Endodermal cell (in vitro differentiated cells): ENCODE results near the gene NXNL1. TPM values are rescaled to one million over a fixed set of nuclear protein-coding genes. Genes with fewer than 3 reads are reported as not detected.
"Not testable (repeated sequence)": the region's sequence is repeated elsewhere in the genome, so short reads cannot be mapped to it uniquely, and the experiment has no call there.

Experiments used
- DNase-seq: peaks from one replicate; pipeline ENCODE4 v3.0.0-alpha.2; 2017
- H3K27ac ChIP-seq: 2 replicates; pipeline ENCODE4 v1.5.1; 2013; ENCODE audit warnings: mild to moderate bottlenecking, low read depth, low read length, moderate library complexity
- H3K27me3 ChIP-seq: 2 replicates; pipeline ENCODE4 v1.6.1; 2013; ENCODE audit warnings: mild to moderate bottlenecking, low read length, moderate library complexity; ENCODE audit not compliant: insufficient read depth, control insufficient read depth, poor library complexity, severe bottlenecking
- H3K36me3 ChIP-seq: 2 replicates; pipeline ENCODE4 v1.7.0; 2013; ENCODE audit warnings: mild to moderate bottlenecking, low read length, moderate library complexity; ENCODE audit not compliant: control insufficient read depth, insufficient read depth
- H3K4me1 ChIP-seq: one replicate; pipeline ENCODE4 v1.7.0; 2013; ENCODE audit warnings: low read length; ENCODE audit not compliant: control insufficient read depth, insufficient read depth
- H3K4me3 ChIP-seq: 2 replicates; pipeline ENCODE4 v1.5.1; 2013; ENCODE audit warnings: mild to moderate bottlenecking, low read length, moderate library complexity
- H3K9ac ChIP-seq: 2 replicates; pipeline ENCODE4 v1.6.1; 2013; ENCODE audit warnings: mild to moderate bottlenecking, low read length, moderate library complexity; ENCODE audit not compliant: poor library complexity, severe bottlenecking; ENCODE audit errors: extremely low read depth
- H3K9me3 ChIP-seq: 2 replicates; pipeline ENCODE4 v1.6.1; 2013; ENCODE audit warnings: mild to moderate bottlenecking, low read length, moderate library complexity; ENCODE audit not compliant: control insufficient read depth
- H3K27ac Mint-ChIP-seq: 2 replicates; pipeline ENCODE4 v1.8.0; 2020; ENCODE audit warnings: mixed read lengths
- H3K27me3 Mint-ChIP-seq: 2 replicates; pipeline ENCODE4 v1.8.0; 2021; ENCODE audit warnings: mild to moderate bottlenecking, mixed read lengths; ENCODE audit not compliant: insufficient read depth
- H3K36me3 Mint-ChIP-seq: 2 replicates; pipeline ENCODE4 v1.8.0; 2020; ENCODE audit warnings: low read depth, mixed read lengths
- H3K4me1 Mint-ChIP-seq: 2 replicates; pipeline ENCODE4 v1.8.0; 2020; ENCODE audit warnings: mixed read lengths
- H3K4me3 Mint-ChIP-seq: 2 replicates; pipeline ENCODE4 v1.8.0; 2020; ENCODE audit warnings: mild to moderate bottlenecking, moderate library complexity, mixed read lengths
- H3K9me3 Mint-ChIP-seq: 2 replicates; pipeline ENCODE4 v1.8.0; 2020; ENCODE audit warnings: mild to moderate bottlenecking, mixed read lengths
- WGBS, 2 experiments: methylation state at CpG; one replicate each; pipeline versions ENCODE4 v1.1.5 to v1.1.7; 2013; ENCODE audit warnings: missing lambda C conversion rate in 2 of 2, mixed read lengths in 1 of 2; ENCODE audit not compliant: insufficient coverage in 1 of 2, insufficient read length in 1 of 2; 5-methylcytosine and 5-hydroxymethylcytosine counted together
- total RNA-seq, 2 donors: library from RNA; stranded (reverse); fragmentation: NEBNext Ultra II Directional in 1 of 2; extraction: Animal tissue kit (Norgen Biotek cat#: 25700) in 1 of 2; gene quantifications; 2 replicates in 1 of 2; 3 replicates in 1 of 2; pipeline ENCODE4 v1.2.1, GENCODE V29; 2021
- TF ChIP-seq, protein P1 (sequence below): fragments of 200-600 bp; sonication (generic); conservative IDR thresholded peaks from 2 replicates; pipeline ENCODE4 v1.5.0; 2021; ENCODE audit warnings: antibody characterized with exemption, mild to moderate bottlenecking

Gene NXNL1
- total RNA-seq, 2 donors from 2014 or later = not detected

DNA sequence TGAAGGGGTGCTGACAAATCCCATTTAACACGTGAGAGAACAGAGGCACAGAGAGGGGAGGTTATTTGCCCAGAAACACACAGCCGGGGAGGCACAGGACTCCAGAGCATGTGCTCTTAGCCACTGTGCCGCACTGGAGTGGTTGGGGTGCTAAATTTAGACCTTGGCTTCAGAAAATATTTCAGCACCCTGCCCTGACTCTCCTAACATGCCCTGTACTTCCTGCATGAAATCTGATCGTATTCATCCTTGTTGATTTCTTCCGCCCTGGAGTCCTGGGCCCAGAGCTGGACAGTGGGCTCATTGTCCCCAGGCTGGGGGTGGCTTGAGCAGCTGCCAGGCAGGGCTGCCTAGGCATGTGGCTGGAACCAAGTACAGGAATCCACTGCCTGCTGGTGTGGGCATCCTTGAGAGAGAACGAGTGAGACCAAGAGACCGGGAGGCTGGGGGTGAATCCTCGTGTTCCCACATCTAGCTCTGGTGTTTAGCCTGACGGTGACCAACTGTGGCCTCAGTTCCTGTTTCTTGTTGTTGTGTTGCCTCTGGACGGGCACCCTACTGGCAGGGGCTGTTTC lies 14.9 kb upstream of the NXNL1 start:
- no peaks in the 10 kb centered on the region for H3K9me3 Mint-ChIP-seq

DNA sequence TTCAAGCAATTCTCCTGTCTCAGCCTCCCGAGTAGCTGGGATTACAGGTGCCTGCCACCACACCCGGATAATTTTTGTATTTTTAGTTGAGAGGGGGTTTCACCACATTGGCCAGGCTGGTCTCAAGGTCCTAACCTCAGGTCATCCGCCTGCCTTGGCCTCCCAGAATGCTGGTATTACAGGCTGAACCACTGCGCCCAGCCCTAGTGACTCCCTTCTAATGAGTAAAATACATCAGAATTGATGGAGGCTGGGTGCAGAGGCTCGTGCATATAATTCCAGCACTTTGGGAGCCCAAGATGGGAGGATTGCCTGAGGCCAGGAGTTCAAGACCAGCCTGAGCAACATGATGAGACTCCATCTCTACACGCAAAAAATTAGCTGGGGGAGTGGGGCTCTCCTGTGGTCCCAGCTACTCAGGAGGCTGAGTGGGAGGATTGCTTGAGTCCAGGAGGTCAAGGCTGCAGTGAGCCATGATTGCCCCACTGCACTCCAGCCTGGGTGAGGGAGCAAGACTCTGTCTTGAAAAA lies 14.3 kb upstream of the NXNL1 start:
- peaks cover 10% of the 10 kb centered on the region for H3K27me3 Mint-ChIP-seq
- H3K4me3 Mint-ChIP-seq, H3K9me3 Mint-ChIP-seq, H3K9ac ChIP-seq, H3K36me3 ChIP-seq, H3K27ac ChIP-seq, DNase-seq, H3K36me3 Mint-ChIP-seq, H3K4me3 ChIP-seq, H3K9me3 ChIP-seq, H3K4me1 ChIP-seq, H3K27me3 ChIP-seq, H3K27ac Mint-ChIP-seq, H3K4me1 Mint-ChIP-seq: not testable (repeated sequence)
- 77 to 78% methylated on average over 3 to 6 of the region's 6 CpGs for WGBS, 2 experiments

More for the DNA sequence above, 14.9 kb upstream of the NXNL1 start:
- H3K36me3 ChIP-seq = no peaks in the 10 kb centered on the region
- H3K27me3 ChIP-seq = no peaks in the 10 kb centered on the region
- H3K27ac ChIP-seq = no peak overlapping the region
- Mint-ChIP-seq H3K4me1 (peaks cover 7% of the 10 kb centered on the region), H3K4me3 (no peak overlapping the region), H3K27me3 (peaks cover 10% of the 10 kb centered on the region), H3K36me3 (peaks cover 6% of the 10 kb centered on the region), H3K27ac (no peak overlapping the region)
- no peak overlapping the region for H3K4me3 ChIP-seq
- no peaks in the 10 kb centered on the region for H3K9me3 ChIP-seq
- H3K4me1 ChIP-seq = no peaks in the 10 kb centered on the region
- no peak for DNase-seq
- 87 to 92% methylated on average over 8 to 10 of the region's 10 CpGs for WGBS, 2 experiments
- TF ChIP-seq, protein P1, sequence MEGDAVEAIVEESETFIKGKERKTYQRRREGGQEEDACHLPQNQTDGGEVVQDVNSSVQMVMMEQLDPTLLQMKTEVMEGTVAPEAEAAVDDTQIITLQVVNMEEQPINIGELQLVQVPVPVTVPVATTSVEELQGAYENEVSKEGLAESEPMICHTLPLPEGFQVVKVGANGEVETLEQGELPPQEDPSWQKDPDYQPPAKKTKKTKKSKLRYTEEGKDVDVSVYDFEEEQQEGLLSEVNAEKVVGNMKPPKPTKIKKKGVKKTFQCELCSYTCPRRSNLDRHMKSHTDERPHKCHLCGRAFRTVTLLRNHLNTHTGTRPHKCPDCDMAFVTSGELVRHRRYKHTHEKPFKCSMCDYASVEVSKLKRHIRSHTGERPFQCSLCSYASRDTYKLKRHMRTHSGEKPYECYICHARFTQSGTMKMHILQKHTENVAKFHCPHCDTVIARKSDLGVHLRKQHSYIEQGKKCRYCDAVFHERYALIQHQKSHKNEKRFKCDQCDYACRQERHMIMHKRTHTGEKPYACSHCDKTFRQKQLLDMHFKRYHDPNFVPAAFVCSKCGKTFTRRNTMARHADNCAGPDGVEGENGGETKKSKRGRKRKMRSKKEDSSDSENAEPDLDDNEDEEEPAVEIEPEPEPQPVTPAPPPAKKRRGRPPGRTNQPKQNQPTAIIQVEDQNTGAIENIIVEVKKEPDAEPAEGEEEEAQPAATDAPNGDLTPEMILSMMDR = no peak
- no peak overlapping the region for H3K9ac ChIP-seq

DNA sequence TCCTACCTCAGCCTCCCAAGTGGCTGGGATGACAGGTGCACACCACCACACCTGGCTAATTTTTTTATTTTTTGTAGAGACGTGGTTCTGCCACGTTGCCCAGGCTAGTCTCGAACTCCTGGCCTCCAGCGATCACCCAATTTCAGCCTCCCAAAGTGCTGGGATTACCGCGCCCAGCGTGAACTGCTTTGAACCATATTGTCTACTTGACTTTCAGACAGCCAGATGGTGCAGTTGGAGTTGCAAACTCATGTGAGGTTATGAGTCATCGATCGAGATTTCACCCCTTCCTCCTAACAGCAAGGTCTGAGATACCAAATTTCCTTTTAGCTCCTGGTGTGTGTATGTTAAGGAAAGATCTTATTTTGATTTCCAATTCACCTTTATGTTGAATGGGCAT lies 12.3 kb upstream of the NXNL1 start:
- TF ChIP-seq, protein P1 = no peak
- 88 to 98% methylated on average over 7 to 8 of the region's 9 CpGs for WGBS, 2 experiments
- H3K36me3 ChIP-seq = no peaks in the 10 kb centered on the region
- H3K9me3 ChIP-seq = no peaks in the 10 kb centered on the region
- no peak overlapping the region for H3K4me3 ChIP-seq
- Mint-ChIP-seq H3K4me1 (peaks cover 17% of the 10 kb centered on the region), H3K27ac (no peak overlapping the region), H3K27me3 (peaks cover 10% of the 10 kb centered on the region), H3K9me3 (no peaks in the 10 kb centered on the region), H3K4me3 (no peak overlapping the region), H3K36me3 (peaks cover 6% of the 10 kb centered on the region)
- H3K4me1 ChIP-seq = no peaks in the 10 kb centered on the region
- no peak overlapping the region for H3K9ac ChIP-seq
- DNase-seq = no peak
- no peaks in the 10 kb centered on the region for H3K27me3 ChIP-seq
- H3K27ac ChIP-seq = no peak overlapping the region
